Adrenal gland (tissue), 5 donors: ENCODE measurements around the gene GNAO1.
"Not testable (repeated sequence)": the region's sequence is repeated elsewhere in the genome, so short reads cannot be mapped to it uniquely, and the experiment has no call there.

Source experiments
- POLR2A ChIP-seq, 2 donors: fragments of 450-650 bp; IDR thresholded peaks; one replicate each; pipeline ENCODE4 v1.6.1; 2017; ENCODE audit warnings: antibody characterized with exemption in 2 of 2, mild to moderate bottlenecking in 2 of 2, moderate library complexity in 1 of 2
- TF ChIP-seq, protein P1 (sequence below), 6 experiments: fragments of 450-650 bp in 4 of 6; fragments of 200-600 bp in 2 of 6; sonication (generic) in 1 of 6; IDR thresholded peaks; 1 replicate in 5 of 6; 2 replicates in 1 of 6; pipeline versions ENCODE4 v1.5.1 to v1.8.0; 2016 to 2021; ENCODE audit warnings: antibody characterized with exemption in 6 of 6, mild to moderate bottlenecking in 2 of 6, moderate library complexity in 1 of 6
- donor health status: DM: no; HTN: no; CAD: no.

DNA sequence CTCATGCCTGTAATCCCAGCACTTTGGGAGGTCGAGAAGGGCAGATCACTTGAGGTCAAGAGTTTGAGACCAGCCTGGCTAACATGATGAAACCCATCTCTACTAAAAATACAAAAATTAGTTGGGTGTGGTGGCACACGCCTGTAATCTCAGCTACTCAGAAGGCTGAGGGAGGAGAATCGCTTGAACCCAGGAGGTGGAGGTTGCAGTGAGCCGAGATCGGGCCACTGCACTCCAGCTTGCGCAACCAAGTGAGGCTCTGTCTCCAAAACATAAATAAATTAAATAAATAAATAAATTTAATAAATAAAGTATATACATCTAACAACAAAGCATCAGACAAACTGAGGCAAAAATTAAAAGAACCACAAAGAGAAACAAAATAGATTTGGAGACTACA, 184.5 kb downstream of the GNAO1 start:
- TF ChIP-seq, protein P1, sequence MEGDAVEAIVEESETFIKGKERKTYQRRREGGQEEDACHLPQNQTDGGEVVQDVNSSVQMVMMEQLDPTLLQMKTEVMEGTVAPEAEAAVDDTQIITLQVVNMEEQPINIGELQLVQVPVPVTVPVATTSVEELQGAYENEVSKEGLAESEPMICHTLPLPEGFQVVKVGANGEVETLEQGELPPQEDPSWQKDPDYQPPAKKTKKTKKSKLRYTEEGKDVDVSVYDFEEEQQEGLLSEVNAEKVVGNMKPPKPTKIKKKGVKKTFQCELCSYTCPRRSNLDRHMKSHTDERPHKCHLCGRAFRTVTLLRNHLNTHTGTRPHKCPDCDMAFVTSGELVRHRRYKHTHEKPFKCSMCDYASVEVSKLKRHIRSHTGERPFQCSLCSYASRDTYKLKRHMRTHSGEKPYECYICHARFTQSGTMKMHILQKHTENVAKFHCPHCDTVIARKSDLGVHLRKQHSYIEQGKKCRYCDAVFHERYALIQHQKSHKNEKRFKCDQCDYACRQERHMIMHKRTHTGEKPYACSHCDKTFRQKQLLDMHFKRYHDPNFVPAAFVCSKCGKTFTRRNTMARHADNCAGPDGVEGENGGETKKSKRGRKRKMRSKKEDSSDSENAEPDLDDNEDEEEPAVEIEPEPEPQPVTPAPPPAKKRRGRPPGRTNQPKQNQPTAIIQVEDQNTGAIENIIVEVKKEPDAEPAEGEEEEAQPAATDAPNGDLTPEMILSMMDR (IDR thresholded peaks at IDR 0.05), result not testable (repeated sequence)
- TF ChIP-seq POLR2A (IDR thresholded peaks at IDR 0.05), result not testable (repeated sequence)
